IPS-18a (cell line): ENCODE results near the gene BNIP5.

ENCODE experiments used
- H3K27ac ChIP-seq: one replicate; pipeline ENCODE4 v1.5.1; 2013; ENCODE audit warnings: low read length
- H3K27me3 ChIP-seq: one replicate; pipeline ENCODE4 v1.6.1; 2013; ENCODE audit warnings: mild to moderate bottlenecking, low read length; ENCODE audit not compliant: control insufficient read depth, insufficient read depth
- H3K36me3 ChIP-seq: one replicate; pipeline ENCODE4 v1.6.1; 2013; ENCODE audit warnings: low read depth, low read length; ENCODE audit not compliant: control insufficient read depth
- H3K4me1 ChIP-seq: one replicate; pipeline ENCODE4 v1.6.1; 2013; ENCODE audit warnings: low read depth, low read length; ENCODE audit not compliant: control insufficient read depth
- H3K4me3 ChIP-seq: one replicate; pipeline ENCODE4 v1.5.1; 2013; ENCODE audit warnings: low read length
- H3K9ac ChIP-seq: one replicate; pipeline ENCODE4 v1.6.1; 2013; ENCODE audit warnings: mild to moderate bottlenecking, low read length, moderate library complexity
- H3K9me3 ChIP-seq: one replicate; pipeline ENCODE4 v1.6.1; 2013; ENCODE audit warnings: low read depth, low read length; ENCODE audit not compliant: control insufficient read depth

BNIP5 gene

GRCh38 chr6:36336779-36337241 lies at the start of gene BNIP5:
Gene BNIP5 (minus strand): TSS chr6:36336888. CDS start chr6:36330690, 6,198 bp downstream.
- H3K27ac ChIP-seq, result no peak within 1 kb of the TSS
- no peak within 1 kb of the TSS for H3K9ac ChIP-seq
- peaks cover 4% of the 10 kb centered on the region for H3K4me1 ChIP-seq
- peaks cover 27% of the 10 kb centered on the region for H3K27me3 ChIP-seq
- no peaks in the 10 kb centered on the region for H3K9me3 ChIP-seq
- no peaks in the 10 kb centered on the region for H3K36me3 ChIP-seq
- no peak within 1 kb of the TSS for H3K4me3 ChIP-seq

GRCh38 chr6:36384095-36384494 lies 47.4 kb upstream of the BNIP5 start:
- no peak overlapping the region for H3K27ac ChIP-seq

GRCh38 chr6:36383606-36384005 lies 46.9 kb upstream of the BNIP5 start:
- H3K27me3 ChIP-seq, result peaks cover 35% of the 10 kb centered on the region
- H3K9me3 ChIP-seq, result no peaks in the 10 kb centered on the region
- H3K27ac ChIP-seq, result no peak overlapping the region
- no peak overlapping the region for H3K4me3 ChIP-seq
- H3K4me1 ChIP-seq, result peaks cover 10% of the 10 kb centered on the region
- H3K9ac ChIP-seq, result no peak overlapping the region
- no peaks in the 10 kb centered on the region for H3K36me3 ChIP-seq

More at GRCh38 chr6:36384095-36384494, 47.4 kb upstream of the BNIP5 start:
- Histone ChIP-seq H3K4me1 (peaks cover 10% of the 10 kb centered on the region), H3K27me3 (peaks cover 40% of the 10 kb centered on the region), H3K36me3 (no peaks in the 10 kb centered on the region), H3K9me3 (no peaks in the 10 kb centered on the region), H3K9ac (no peak overlapping the region), H3K4me3 (no peak overlapping the region)

- H3K4me1 ChIP-seq, result peaks cover 10% of the 10 kb centered on the region
- H3K4me3 ChIP-seq, result no peak overlapping the region
- H3K27ac ChIP-seq, result no peak overlapping the region
- no peaks in the 10 kb centered on the region for H3K36me3 ChIP-seq
- H3K9me3 ChIP-seq, result no peaks in the 10 kb centered on the region
- H3K9ac ChIP-seq, result no peak overlapping the region
- peaks cover 29% of the 10 kb centered on the region for H3K27me3 ChIP-seq
These were observed 46.3 kb upstream of the BNIP5 start for GRCh38 chr6:36382976-36383375.

GRCh38 chr6:36381502-36382389 lies 45.1 kb upstream of the BNIP5 start:
- no peak overlapping the region for H3K9ac ChIP-seq
- peaks cover 17% of the 10 kb centered on the region for H3K27me3 ChIP-seq
- no peak overlapping the region for H3K27ac ChIP-seq
- H3K4me3 ChIP-seq, result no peak overlapping the region
- H3K36me3 ChIP-seq, result no peaks in the 10 kb centered on the region
- H3K4me1 ChIP-seq, result peaks cover 10% of the 10 kb centered on the region
- no peaks in the 10 kb centered on the region for H3K9me3 ChIP-seq

- peaks cover 1% of the 10 kb centered on the region for H3K27me3 ChIP-seq
- no peaks in the 10 kb centered on the region for H3K9me3 ChIP-seq
- H3K27ac ChIP-seq, result no peak overlapping the region
- no peaks in the 10 kb centered on the region for H3K36me3 ChIP-seq
- H3K4me1 ChIP-seq, result peaks cover 4% of the 10 kb centered on the region
- no peak overlapping the region for H3K9ac ChIP-seq
- no peak overlapping the region for H3K4me3 ChIP-seq
These were observed 43.5 kb upstream of the BNIP5 start for GRCh38 chr6:36380166-36380565.

- Histone ChIP-seq H3K27ac (no peak overlapping the region), H3K27me3 (no peaks in the 10 kb centered on the region), H3K9me3 (no peaks in the 10 kb centered on the region), H3K4me3 (no peak overlapping the region), H3K4me1 (peaks cover 4% of the 10 kb centered on the region), H3K9ac (no peak overlapping the region), H3K36me3 (no peaks in the 10 kb centered on the region)
These were observed 42.2 kb upstream of the BNIP5 start for GRCh38 chr6:36378936-36379335.

GRCh38 chr6:36378243-36378920 lies 41.7 kb upstream of the BNIP5 start:
- H3K4me1 ChIP-seq, result peaks cover 4% of the 10 kb centered on the region
- no peak overlapping the region for H3K27ac ChIP-seq

GRCh38 chr6:36377594-36377993 lies 40.9 kb upstream of the BNIP5 start:
- Histone ChIP-seq H3K4me1 (peaks cover 4% of the 10 kb centered on the region), H3K27ac (no peak overlapping the region), H3K9me3 (no peaks in the 10 kb centered on the region), H3K4me3 (no peak overlapping the region), H3K9ac (no peak overlapping the region), H3K27me3 (no peaks in the 10 kb centered on the region), H3K36me3 (no peaks in the 10 kb centered on the region)

More at GRCh38 chr6:36378243-36378920, 41.7 kb upstream of the BNIP5 start:
- H3K36me3 ChIP-seq, result no peaks in the 10 kb centered on the region
- H3K9me3 ChIP-seq, result no peaks in the 10 kb centered on the region
- no peak overlapping the region for H3K4me3 ChIP-seq
- H3K9ac ChIP-seq, result no peak overlapping the region
- H3K27me3 ChIP-seq, result no peaks in the 10 kb centered on the region

- Histone ChIP-seq H3K9ac (no peak overlapping the region), H3K9me3 (no peaks in the 10 kb centered on the region), H3K4me1 (no peaks in the 10 kb centered on the region), H3K27ac (no peak overlapping the region), H3K4me3 (no peak overlapping the region), H3K27me3 (no peaks in the 10 kb centered on the region), H3K36me3 (no peaks in the 10 kb centered on the region)
These were observed 40.1 kb upstream of the BNIP5 start for GRCh38 chr6:36376742-36377141.

GRCh38 chr6:36376183-36376582 lies 39.5 kb upstream of the BNIP5 start:
- Histone ChIP-seq H3K27me3 (no peaks in the 10 kb centered on the region), H3K4me1 (no peaks in the 10 kb centered on the region), H3K36me3 (no peaks in the 10 kb centered on the region), H3K9me3 (no peaks in the 10 kb centered on the region), H3K27ac (no peak overlapping the region), H3K4me3 (no peak overlapping the region), H3K9ac (no peak overlapping the region)
